CD14-positive monocyte (primary cell): Measurements from ENCODE around the gene MEGF6. TPM values are rescaled to one million over a fixed set of nuclear protein-coding genes. Genes with fewer than 3 reads are reported as not detected.
A peak's percentile ranks its signal among the peaks of the same experiment; 100 is the strongest.

Source experiments
- DNase-seq, 3 donors: peaks; one replicate each; pipeline ENCODE4 v3.0.0-alpha.2; 2011 to 2022
- H2AFZ ChIP-seq: 2 replicates; pipeline ENCODE4 v1.6.0; 2012; ENCODE audit warnings: mild to moderate bottlenecking, low read depth, low read length, inconsistent platforms; ENCODE audit not compliant: insufficient read depth, poor library complexity, severe bottlenecking
- H3K27ac ChIP-seq, 2 donors: 1 replicate in 1 of 2; 2 replicates in 1 of 2; pipeline ENCODE4 v1.5.1; 2012 to 2013; ENCODE audit warnings: low read length in 2 of 2, control low read depth in 1 of 2, inconsistent platforms in 1 of 2, low read depth in 1 of 2, mild to moderate bottlenecking in 1 of 2
- H3K27me3 ChIP-seq, 2 donors: one replicate each; pipeline versions ENCODE4 v1.6.0 to v1.6.1; 2011 to 2013; ENCODE audit warnings: low read length in 2 of 2; ENCODE audit not compliant: control insufficient read depth in 2 of 2, insufficient read depth in 2 of 2
- H3K36me3 ChIP-seq, 2 donors: replicated peaks in 1 of 2; 1 replicate in 1 of 2; 2 replicates in 1 of 2; pipeline versions ENCODE4 v1.5.1 to v1.6.1; 2012 to 2013; ENCODE audit warnings: low read length in 2 of 2, control low read depth in 1 of 2, inconsistent platforms in 1 of 2, mild to moderate bottlenecking in 1 of 2; ENCODE audit not compliant: insufficient read depth in 2 of 2, control insufficient read depth in 1 of 2
- H3K4me1 ChIP-seq, 2 donors: 1 replicate in 1 of 2; 2 replicates in 1 of 2; pipeline versions ENCODE4 v1.5.1 to v1.6.1; 2012 to 2013; ENCODE audit warnings: low read length in 2 of 2, control low read depth in 1 of 2, inconsistent platforms in 1 of 2, mild to moderate bottlenecking in 1 of 2, moderate library complexity in 1 of 2; ENCODE audit not compliant: insufficient read depth in 2 of 2, control insufficient read depth in 1 of 2
- H3K4me2 ChIP-seq: replicated peaks from 2 replicates; pipeline ENCODE3; 2012; ENCODE audit warnings: low read length, moderate library complexity, mild to moderate bottlenecking; ENCODE audit not compliant: poor library complexity, severe bottlenecking; ENCODE audit errors: extremely low read depth
- H3K4me3 ChIP-seq, 3 experiments: fragments of 200-600 bp in 1 of 3; sonication (generic) in 1 of 3; replicated peaks in 1 of 3; 1 replicate in 2 of 3; 2 replicates in 1 of 3; pipeline ENCODE4 v1.5.1; 2011 to 2013; ENCODE audit warnings: low read length in 3 of 3, mild to moderate bottlenecking in 3 of 3, control low read depth in 2 of 3, low read depth in 2 of 3, inconsistent platforms in 1 of 3, moderate library complexity in 1 of 3
- H3K79me2 ChIP-seq: 2 replicates; pipeline ENCODE4 v1.6.0; 2012; ENCODE audit warnings: mild to moderate bottlenecking, control low read depth, inconsistent platforms, low read length, moderate library complexity; ENCODE audit not compliant: insufficient read depth
- H3K9ac ChIP-seq: 2 replicates; pipeline ENCODE4 v1.6.0; 2017; ENCODE audit warnings: low read length, mild to moderate bottlenecking; ENCODE audit not compliant: insufficient read depth, poor library complexity, severe bottlenecking
- H3K9me3 ChIP-seq, 2 donors: replicated peaks in 1 of 2; 1 replicate in 1 of 2; 2 replicates in 1 of 2; pipeline versions ENCODE4 v1.5.1 to v1.6.1; 2012 to 2013; ENCODE audit warnings: low read length in 2 of 2, control low read depth in 1 of 2; ENCODE audit not compliant: control insufficient read depth in 1 of 2, insufficient read depth in 1 of 2
- H4K20me1 ChIP-seq: 2 replicates; pipeline ENCODE4 v1.6.0; 2012; ENCODE audit warnings: mild to moderate bottlenecking, low read length, control low read depth, moderate library complexity; ENCODE audit not compliant: insufficient read depth
- H3K27ac Mint-ChIP-seq, 7 donors: one replicate each; pipeline ENCODE4 v1.8.0; 2020; ENCODE audit warnings: mild to moderate bottlenecking in 7 of 7, mixed read lengths in 7 of 7, moderate library complexity in 6 of 7, inconsistent platforms in 2 of 7
- H3K27me3 Mint-ChIP-seq, 3 donors: one replicate each; pipeline ENCODE4 v1.8.0; 2021 to 2022; ENCODE audit warnings: low read depth in 3 of 3, mild to moderate bottlenecking in 3 of 3, mixed read lengths in 3 of 3, moderate library complexity in 3 of 3, inconsistent platforms in 1 of 3
- H3K36me3 Mint-ChIP-seq, 2 donors: one replicate each; pipeline ENCODE4 v1.8.0; 2020; ENCODE audit warnings: mixed read lengths in 2 of 2, inconsistent platforms in 1 of 2, mild to moderate bottlenecking in 1 of 2
- H3K4me1 Mint-ChIP-seq: one replicate; pipeline ENCODE4 v1.8.0; 2020; ENCODE audit warnings: mild to moderate bottlenecking, mixed read lengths
- H3K4me3 Mint-ChIP-seq, 2 donors: one replicate each; pipeline ENCODE4 v1.8.0; 2020; ENCODE audit warnings: mild to moderate bottlenecking in 2 of 2, mixed read lengths in 2 of 2, moderate library complexity in 1 of 2
- H3K9me3 Mint-ChIP-seq, 7 donors: one replicate each; pipeline ENCODE4 v1.8.0; 2020 to 2022; ENCODE audit warnings: mixed read lengths in 7 of 7, mild to moderate bottlenecking in 6 of 7, moderate library complexity in 6 of 7, inconsistent platforms in 2 of 7
- CTCF ChIP-seq: fragments of 200-600 bp; IDR thresholded peaks from one replicate; pipeline ENCODE4 v1.8.0; 2022; ENCODE audit warnings: antibody characterized with exemption, mild to moderate bottlenecking
- WGBS: methylation state at CpG from one replicate; pipeline ENCODE4 v1.1.5; 2013; ENCODE audit warnings: missing lambda C conversion rate; ENCODE audit not compliant: insufficient coverage; 5-methylcytosine and 5-hydroxymethylcytosine counted together
- intact Hi-C, 2 donors: fragments of 100-400 bp; cut with micrococcal nuclease; formaldehyde crosslinking; loops; one replicate each; pipeline versions ENCODE4 v1.15.0 to v1.15.1; 2023
- polyA plus RNA-seq, 3 donors: library from polyadenylated mRNA; depleted of rRNA in 1 of 3; unstranded in 2 of 3; stranded (reverse) in 1 of 3; fragments of 300-500 nt in 2 of 3; fragments of >200 nt in 1 of 3; fragmentation: Illumina TruSeq in 2 of 3; gene quantifications; 1 replicate in 2 of 3; 2 replicates in 1 of 3; pipeline ENCODE4 v1.2.3, GENCODE V29; 2012 to 2021

The MEGF6 gene
- polyA plus RNA-seq, 3 donors = 0.39 to 3.8 (median 1.2) TPM

- Mint-ChIP-seq H3K4me3 (no peak overlapping the region), H3K36me3 (no peaks in the 10 kb centered on the region), H3K9me3 (peaks cover 0 to 4% (median 0%) of the 10 kb centered on the region in 7 donors), H3K4me1 (peaks cover 2% of the 10 kb centered on the region), H3K27ac (peak overlapping the region in 1 of 7 donors; percentile 63), H3K27me3 (peaks cover 0 to 7% (median 1%) of the 10 kb centered on the region in 3 donors)
- no peak overlapping the region for H3K4me3 ChIP-seq
- no peaks in the 10 kb centered on the region for H3K36me3 ChIP-seq
- no peaks in the 10 kb centered on the region for H3K79me2 ChIP-seq
- no peak overlapping the region for H2AFZ ChIP-seq
- H3K9me3 ChIP-seq = no peaks in the 10 kb centered on the region
- 92% methylated on average over 17 of the region's 24 CpGs for WGBS
- no peaks in the 10 kb centered on the region for H3K27me3 ChIP-seq
- no peak for DNase-seq
- no peak for TF ChIP-seq CTCF
- H3K27ac ChIP-seq = no peak overlapping the region
- H3K9ac ChIP-seq = no peak overlapping the region
- H4K20me1 ChIP-seq = no peaks in the 10 kb centered on the region
- H3K4me2 ChIP-seq = no peak overlapping the region
- no peaks in the 10 kb centered on the region for H3K4me1 ChIP-seq
- intact Hi-C loops = no loop called here
Observed at GRCh38 chr1:3520419-3521378, 90.6 kb downstream of the MEGF6 start.

GRCh38 chr1:3519301-3519885, 91.9 kb downstream of the MEGF6 start:
- no peak overlapping the region for H3K9ac ChIP-seq
- Mint-ChIP-seq H3K9me3 (peaks cover 0 to 4% (median 0%) of the 10 kb centered on the region in 7 donors), H3K36me3 (no peaks in the 10 kb centered on the region), H3K27me3 (peaks cover 0 to 7% (median under 1%) of the 10 kb centered on the region in 3 donors), H3K4me3 (no peak overlapping the region), H3K27ac (no peak overlapping the region), H3K4me1 (peaks cover 2% of the 10 kb centered on the region)
- H2AFZ ChIP-seq = no peak overlapping the region
- no peaks in the 10 kb centered on the region for H3K4me1 ChIP-seq
- 91% methylated on average over 22 of the region's 27 CpGs for WGBS
- no peaks in the 10 kb centered on the region for H3K36me3 ChIP-seq
- no peaks in the 10 kb centered on the region for H3K79me2 ChIP-seq
- H3K4me3 ChIP-seq = no peak overlapping the region
- H3K9me3 ChIP-seq = no peaks in the 10 kb centered on the region
- intact Hi-C loops = no loop called here
- no peaks in the 10 kb centered on the region for H3K27me3 ChIP-seq
- no peaks in the 10 kb centered on the region for H4K20me1 ChIP-seq
- H3K4me2 ChIP-seq = no peak overlapping the region
- H3K27ac ChIP-seq = no peak overlapping the region
- TF ChIP-seq CTCF = no peak
- DNase-seq = no peak
